NCI-H1092 treated with DMSO at 0.1 percent for 48 hours (cell line): ENCODE measurements around the gene SLC4A5.

ENCODE experiments used
- DNase-seq: peaks from one replicate; lab custom pipeline; 2025; lab: John Stamatoyannopoulos, UW

SLC4A5 gene

DNA sequence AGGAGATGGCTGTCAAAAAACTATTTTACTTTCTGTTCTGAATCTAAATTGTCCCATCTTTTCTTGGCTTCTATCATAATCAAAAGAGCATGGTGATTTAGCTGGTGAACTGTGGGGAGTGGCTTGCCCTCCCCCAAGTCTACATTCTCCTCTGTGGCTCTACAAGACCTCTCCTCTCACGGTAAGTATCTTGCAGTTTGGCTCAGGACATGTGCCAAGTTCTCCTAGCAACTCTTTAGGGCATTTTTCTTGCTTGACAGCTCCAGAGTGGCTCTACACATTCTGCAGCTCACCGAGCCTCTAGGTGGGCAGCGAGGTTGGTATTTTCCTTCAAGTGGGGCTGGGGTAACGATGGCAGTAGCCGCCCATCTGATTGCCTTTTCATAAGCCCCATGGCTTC is 29.1 kb downstream of the SLC4A5 start:
- no peak for DNase-seq

DNA sequence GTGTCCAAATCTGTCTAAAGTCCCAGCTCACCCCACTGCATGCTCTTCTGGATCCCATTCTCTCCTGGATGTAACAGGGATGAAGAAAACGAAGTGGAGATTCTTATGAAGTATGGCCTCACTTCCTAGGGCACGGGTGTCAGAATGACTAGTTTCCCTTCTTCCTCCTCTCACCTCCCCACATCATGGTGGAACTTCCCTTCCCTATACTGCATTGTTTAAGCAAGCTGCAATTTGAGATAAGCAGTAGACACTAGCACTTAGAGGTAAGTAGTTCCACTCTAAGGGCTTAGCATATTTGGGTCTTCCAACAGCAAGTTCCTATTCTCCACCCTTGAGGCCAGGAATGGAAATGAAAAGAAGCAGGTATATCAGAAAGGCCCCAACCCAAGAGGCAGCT is 29.7 kb downstream of the SLC4A5 start:
- DNase-seq = no peak

DNA sequence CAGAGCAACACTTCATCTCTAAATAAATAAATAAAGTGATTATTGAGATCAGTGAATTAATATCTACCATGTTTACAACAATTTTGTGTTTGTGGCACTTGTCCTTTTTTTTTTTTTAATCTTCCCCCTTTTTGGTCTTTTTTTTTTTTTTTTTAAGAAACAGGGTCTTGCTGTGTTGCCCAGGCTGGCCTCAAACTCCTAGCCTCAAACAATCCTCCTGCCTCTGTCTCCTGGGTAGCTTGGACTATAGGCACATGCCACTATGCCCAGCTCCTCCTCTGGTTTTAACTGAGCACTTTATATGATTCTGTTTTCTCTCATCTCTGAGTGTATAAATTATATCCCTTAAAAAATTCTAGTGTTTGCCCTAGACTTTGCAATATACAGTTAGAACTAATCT is 30.3 kb downstream of the SLC4A5 start:
- no peak for DNase-seq

DNA sequence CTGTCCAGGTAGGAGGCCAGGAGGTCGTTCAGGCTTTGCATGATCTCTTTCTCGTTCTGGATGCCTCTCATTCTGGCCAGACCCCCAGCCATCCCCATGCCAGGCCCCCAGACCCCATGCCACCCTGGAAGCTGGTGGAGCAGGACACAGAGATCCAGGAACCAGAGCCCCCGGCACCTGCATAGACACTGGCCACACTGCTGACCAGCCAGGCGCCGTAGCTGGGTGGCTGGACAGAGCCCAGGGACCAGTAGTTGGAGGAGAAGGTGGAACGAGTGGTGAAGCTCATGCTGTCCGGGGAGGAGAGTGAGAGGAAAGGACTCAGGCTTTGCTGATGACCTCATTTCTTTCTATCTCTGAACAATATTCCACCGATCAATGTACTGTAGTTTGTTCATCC is 35.5 kb downstream of the SLC4A5 start:
- DNase-seq = no peak

DNA sequence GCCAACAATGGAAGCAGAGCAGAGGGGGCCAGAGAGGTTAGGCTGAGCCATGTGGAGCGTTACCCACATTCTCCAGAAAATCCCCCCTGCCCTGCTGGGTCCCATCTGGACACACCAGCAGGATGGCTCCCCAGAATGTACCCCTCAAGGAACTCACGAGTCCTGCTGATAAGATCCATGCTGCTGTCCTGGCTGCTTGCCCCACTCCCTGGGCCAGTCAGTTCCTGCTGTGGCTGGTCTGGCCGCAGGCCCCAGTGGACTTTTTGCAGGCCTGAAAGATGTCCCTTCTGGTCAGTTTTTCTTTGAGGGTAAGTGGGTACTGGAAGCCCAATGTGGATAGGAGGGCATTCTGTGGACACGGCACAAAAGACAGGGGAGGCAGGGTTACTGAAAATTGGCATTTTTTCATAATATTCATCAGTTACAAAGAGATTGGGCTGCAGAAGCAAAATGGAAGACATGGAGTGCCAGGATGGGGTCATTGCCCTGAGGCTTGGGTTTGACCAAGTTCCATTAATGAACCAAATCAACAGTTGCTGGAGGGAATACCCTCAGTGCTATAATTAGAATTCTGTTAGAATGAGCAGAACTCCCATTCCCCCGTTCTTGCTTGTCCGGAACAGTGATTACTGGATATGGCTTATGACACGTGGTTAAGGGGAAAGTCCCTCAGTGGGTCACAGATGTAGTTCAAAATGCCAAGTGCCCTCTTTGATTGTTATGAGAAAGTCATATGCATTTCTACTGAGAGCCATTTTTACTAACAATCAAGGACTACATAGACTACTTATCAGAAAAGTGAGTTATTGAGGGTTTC is 38.7 kb downstream of the SLC4A5 start:
- no peak for DNase-seq

DNA sequence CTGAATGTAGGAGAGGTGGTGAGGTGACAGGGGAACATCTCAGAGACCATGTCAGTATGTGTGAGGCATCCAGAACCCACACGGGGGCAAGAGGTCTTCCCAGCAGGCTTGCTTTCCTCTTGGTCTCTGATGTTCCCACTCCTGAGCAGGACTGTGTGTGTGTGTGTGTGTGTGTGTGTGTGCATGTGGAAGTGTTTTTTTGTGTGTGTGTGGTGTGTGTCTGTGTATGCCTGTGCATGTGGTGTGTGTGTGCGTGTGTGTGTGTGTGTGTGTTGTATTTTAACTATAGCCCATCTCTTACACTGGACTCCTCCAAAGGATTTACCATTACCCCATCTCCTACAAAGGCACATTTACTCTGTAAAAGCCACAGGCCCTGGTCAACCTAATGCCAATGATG is 40.4 kb downstream of the SLC4A5 start:
- DNase-seq = no peak

DNA sequence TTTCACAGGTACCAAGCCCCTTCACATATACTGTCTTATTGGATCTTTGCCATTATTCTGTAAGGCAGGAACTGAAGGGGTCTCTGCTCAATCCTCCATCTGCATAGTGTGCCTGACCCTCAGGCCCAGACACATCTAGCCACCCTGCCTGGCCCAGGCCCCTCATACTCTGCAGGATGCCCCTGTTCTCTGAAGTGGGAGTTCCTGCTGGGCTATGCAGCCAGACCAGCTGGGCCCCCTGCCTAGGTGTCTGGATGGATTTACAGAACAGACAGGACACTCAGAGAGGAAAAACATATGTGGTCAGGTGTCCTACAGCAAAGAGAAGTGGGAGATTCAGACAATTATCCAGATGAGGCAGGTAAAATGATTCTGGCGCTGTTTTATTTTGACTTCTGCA is 42.0 kb downstream of the SLC4A5 start:
- DNase-seq = no peak

DNA sequence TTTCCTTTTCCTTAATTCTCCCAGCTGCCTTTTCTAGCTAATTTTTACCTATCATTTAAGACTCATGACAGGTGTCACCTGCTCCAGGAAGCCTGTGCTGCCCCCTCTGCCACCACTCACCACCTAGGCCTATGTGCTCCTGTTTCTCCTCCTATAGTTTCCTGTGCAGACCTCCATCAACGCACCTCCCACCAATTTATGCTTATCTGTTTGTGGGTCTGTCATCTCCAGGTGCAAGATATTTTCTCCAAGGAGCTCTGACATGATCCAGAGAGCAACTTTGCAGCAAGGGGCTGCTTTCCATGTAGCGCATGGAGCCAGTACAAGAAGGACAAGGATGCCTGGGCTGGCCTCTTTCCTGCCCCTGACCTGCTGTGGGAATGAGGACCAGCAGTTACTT is 42.7 kb downstream of the SLC4A5 start:
- no peak for DNase-seq

DNA sequence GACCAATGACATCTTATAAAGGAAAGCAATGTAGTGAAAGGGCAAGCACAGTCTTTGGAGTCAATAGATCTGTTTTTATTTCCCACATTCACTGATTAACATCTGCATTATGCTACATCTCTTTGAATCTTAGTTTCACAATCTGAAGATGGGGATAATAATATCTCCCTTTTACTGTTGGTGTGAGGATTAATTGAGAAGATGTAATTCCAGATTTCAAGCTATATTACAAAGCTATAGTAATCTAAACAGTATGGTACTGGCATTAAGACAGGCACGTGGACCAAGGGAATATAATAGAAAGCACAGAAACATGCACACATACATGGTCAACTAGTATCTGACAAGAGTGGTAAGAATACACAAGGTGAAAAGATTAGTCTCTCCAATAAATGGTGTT is 45.3 kb downstream of the SLC4A5 start:
- DNase-seq = no peak

DNA sequence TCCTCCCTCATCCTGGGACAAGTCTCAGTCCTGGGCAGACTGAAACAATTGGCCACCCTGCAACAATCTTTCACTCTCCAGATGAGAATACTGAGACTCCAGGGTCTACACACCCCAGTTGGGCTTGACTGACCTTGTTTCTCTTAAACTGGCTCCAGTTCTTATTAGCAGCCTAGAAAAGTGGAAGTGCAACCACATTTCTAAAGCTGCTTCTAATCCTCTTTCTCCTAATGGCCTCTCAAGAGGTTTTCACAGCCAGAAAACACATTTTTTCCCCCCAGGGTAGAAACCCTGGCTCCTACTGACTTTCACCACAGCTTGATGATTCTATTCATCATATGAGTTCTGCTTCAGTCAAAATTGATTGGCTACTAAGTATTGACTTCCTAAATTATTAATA is 45.8 kb downstream of the SLC4A5 start:
- DNase-seq = no peak

DNA sequence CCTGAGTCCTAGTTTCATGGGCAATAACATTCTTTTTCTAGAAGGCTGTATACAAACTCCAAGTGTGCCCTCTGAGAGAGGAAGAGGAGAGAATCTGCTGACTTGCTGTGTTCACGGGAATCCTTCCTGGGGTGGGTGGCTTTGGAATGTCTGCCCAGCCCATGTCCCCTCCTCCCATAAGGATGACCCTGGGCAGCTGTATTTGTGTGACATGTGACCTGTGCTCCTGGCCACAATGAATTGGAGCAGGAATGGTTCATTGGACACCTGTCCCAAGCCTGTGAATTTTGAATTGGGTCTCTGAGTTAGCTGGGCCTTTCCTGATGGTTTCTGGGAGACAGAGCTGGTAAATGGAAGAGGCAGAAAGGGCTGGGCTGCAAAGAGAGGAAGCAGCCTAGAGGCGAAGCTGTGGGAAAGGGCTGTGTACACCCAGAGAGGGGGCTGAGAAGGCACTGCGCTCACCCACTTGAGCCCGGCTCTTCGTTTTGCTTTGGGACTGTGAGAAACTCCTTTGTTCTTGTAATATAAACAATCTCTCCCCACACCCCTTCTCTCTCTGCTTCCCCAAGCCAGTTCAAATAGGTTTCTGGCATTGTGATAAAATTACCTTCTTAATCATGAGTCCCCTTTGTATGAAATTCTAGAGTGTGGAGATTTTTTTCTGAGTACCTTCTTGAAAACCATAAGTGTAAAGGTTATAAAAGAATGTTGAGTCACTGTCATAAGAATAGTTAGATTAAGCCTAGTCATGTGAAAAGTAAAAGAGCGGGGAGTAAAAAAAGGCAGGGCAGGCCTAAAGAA is 49.8 kb downstream of the SLC4A5 start:
- DNase-seq = no peak

DNA sequence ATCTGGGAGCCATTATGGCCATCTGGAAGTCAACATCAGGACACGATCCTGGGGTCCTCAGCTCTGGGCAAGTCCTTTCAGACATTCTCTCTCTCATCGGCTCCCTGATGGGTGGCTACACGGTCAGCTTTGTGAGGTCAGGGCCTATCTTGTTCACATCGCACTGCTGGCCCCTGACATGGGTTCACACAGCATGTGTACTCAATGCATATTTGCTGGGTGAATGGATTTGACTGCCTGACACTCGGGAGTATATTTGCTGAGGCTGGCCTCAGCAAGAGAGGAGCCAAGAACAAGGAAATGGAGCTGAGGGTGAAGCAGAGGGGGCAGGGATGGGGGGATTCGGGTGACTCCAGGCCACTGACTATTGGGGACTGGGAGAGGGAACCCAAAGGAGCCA is 50.5 kb downstream of the SLC4A5 start:
- DNase-seq = no peak

DNA sequence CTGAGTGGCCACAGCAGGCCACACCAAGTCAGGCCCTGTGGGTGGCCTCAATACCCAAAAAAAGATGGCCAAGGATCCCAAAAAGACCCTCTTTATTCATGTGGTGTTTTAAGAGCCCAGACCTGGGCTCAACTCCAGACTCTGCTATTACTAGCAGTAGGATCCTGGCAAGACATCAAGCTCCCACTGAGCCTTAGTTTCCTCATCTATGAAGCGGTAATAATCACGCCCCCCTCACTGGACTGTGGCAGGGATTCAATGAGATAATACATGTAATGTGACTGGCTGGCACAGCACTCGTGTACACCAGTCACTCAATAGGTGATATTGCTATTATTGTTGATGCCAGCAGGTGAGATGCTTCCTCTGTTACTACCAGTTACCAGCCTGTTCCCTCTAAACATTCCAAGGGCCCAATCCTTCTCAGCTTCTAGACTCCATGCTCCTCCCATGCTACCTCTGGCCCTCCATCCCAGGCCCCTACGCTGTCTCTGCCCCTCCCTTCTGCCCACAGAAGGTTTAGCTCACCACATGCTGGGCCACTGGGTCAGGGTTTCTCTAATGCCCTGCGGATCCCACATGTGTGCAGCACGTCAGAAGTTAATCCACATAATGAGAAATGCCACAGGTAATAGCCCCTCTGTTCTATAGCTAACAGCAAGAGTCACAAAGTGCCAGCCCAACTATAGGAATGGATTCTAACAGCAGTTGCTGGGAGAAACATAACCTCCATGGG is 51.2 kb downstream of the SLC4A5 start:
- no peak for DNase-seq

DNA sequence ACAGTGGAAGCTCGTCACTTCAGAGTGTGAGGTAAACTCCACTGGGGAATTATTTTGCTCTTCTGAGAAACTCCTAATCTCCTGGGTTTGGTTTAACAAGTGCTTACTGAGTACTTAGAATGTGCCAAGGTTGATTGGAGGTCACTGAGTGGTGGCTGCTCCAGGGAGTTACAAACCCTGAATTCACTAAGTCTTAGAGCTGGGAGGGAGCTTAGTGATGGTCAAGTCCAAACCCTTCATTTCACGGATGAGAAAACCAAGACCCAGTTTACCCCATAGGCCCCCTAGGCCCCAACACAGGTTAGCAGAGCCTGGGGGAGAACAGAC is 52.0 kb downstream of the SLC4A5 start:
- DNase-seq = no peak

DNA sequence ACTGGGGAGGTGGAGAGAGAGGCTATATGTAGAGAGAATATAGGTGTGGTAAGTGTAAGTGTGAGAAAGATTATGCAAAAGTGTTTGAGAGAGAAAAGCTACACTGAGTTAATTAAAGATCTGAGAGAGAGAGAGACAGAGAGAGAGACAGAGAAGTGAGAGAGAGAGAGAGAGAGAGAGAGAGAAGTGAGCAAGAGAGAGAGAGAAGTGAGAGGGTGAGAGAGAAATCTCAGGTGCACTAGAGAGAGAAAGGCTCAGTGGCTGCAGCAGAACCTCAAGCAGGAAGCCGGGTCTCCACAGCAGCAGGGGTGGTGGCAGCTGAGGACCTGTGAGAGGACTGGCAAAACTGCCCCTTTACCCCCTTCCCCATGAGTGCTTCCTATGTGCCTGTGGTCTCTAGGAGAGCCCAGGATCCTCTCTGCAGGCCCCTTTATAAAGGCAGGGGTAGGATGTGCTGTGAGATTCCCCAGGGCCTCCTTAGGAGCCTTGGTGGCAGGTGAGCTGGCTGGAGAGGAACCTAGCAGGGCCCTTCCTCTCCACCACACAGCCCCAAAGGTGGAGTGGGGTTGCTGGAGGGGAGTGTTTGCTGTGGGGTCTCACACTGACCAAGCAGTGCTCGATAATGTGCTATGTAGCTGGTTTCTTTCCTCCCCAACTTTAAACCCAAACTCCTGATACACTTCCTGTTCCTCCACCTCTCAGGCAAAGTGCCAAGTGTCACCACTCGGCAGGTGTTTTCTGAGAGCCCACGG is 52.6 kb downstream of the SLC4A5 start:
- DNase-seq = no peak

DNA sequence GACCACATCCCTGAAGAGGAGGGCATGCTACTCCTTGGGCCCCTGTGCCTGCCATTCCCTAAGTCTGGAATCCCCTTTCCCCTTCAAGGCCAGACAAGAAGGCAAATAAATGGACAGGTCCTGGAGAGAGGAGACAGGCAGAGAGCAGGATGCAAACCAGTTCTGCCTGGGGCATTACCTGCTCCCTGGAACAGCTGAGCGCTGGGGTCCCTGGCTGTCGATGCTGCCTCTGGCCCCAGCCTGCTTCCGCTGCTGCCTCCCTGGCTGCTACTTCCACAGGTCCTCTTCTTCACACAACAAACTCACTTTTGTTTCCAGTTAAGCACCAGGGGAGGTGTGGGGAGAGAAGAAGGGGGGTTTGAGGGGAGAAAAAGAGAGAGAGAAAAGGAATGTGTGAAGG is 53.1 kb downstream of the SLC4A5 start:
- DNase-seq = no peak

DNA sequence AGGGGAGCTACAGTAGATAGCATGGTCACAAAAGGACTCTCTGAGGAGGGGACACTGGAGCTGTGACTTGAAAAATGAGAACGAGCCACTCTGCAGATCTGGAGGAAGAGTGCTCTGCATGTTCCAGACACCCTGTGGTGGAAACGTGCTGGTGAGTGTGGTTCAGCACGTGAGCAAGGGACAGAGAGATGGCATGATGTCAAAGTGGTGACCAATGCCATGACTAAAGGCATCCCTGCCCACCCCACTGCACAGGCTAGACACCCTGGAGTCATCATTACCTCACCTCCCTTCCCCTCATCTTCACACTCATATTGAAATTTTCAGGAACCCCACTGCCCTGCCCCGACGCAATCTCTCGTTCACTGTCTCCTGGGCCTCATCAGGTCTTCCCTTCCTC is 56.5 kb downstream of the SLC4A5 start:
- no peak for DNase-seq

DNA sequence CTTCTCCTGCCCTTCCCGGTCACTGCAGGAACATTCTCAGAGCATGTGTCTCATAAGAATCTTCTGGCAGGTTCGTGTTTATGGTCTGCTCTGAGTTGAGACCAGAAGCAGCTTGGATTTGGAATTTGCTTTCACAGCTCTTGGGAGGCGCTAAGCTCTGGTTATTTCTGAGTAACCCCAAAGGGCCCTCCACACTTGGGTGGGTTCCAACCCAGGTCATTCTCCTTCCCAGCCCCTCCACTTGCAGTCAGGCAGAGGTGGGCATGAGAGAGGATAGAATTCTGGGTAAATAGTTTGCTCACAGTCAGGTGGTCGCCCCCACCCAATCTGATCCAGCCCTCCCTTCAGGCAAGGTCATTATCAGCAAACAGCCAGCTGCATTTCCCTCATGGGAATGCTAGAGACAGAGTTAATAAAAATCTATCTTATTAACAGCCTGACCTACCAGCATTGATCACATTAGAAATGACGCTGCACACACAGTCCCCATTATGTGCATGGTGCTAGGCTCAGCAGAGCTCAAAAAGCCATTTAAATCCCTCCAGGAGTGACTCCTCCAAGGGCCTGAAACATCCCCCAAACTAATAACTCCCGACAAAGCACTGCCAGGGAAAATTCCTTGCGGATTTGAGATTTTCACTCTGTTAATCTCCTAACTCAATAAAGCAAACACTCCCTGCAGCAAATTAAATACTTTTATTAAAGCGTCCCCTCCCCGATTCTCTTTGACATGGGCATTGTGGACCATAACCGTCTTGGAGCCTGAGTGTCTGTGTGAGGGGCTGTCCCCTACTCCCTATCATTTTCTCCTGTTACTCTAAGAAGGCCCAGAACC is 61.9 kb downstream of the SLC4A5 start:
- DNase-seq = no peak

DNA sequence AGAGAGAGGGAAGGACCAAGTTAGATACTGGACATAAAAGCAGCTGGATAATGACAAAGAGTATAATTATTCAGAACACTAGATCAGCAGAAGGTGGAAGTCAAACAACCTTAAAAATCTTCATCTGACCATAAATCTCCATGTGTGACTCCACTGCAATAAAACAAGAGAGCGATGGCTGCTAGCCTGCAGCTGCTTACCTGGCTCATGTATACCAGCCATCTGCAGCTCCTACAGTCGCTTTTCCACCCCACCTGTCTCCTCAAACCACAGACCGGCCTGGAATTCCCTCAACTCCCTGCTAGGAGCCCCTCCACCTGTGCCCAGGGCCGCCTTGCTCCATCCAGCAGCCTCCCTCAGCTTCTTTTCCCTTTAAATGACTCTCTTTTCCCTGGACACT is 64.5 kb downstream of the SLC4A5 start:
- no peak for DNase-seq

DNA sequence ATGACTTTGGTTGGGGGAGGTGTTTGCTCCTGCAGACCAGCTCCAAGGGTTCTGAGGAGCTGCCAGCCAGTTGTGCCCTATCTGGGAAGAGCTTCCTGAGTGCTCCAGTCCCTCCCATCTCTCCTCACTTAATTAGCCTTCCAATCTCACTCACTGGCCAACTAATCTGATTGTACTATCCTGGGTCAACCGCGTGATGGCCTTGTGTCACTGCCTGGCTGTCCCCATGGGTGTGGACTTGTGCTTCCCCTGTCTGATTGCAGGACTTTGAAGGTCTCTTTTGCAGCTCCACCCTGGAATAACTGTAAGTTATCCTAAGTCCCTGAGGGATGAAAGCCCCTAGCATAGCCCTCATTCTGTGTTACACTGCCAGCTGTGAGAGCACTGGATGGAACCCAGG is 65.0 kb downstream of the SLC4A5 start:
- DNase-seq = no peak

DNA sequence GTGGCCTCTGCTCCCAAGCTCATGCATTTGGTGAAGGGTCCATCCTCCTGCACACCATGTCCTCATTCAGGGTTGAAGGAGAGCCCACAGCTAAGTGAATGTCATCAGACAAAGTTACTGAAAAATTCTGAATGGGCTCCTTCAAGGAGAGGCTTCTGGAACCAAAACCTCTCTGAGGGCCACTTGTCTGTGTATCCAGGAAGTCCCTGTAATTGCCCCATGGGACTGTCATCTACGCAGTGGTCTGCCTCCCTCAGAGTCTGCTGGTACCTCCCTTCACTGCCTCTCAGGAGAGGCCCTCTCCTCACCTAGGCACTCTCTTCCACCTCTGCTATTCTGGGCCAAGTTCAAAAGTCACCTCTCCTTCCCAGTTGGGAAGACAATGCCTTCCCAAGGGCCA is 68.0 kb downstream of the SLC4A5 start:
- DNase-seq = no peak
